Neuron (in vitro differentiated cells): ENCODE results near the gene LDLRAD2.
"Not testable (repeated sequence)": the region's sequence is repeated elsewhere in the genome, so short reads cannot be mapped to it uniquely, and the experiment has no call there.

ENCODE experiments used
- H2AFZ ChIP-seq: one replicate; pipeline ENCODE4 v1.6.1; 2013; ENCODE audit warnings: low read depth, mild to moderate bottlenecking, inconsistent platforms, low read length, moderate library complexity
- H3K27me3 ChIP-seq: one replicate; pipeline ENCODE4 v1.6.1; 2013; ENCODE audit warnings: low read length; ENCODE audit not compliant: insufficient read depth
- H3K36me3 ChIP-seq: one replicate; pipeline ENCODE4 v1.6.1; 2013; ENCODE audit warnings: low read length; ENCODE audit not compliant: insufficient read depth
- H3K4me1 ChIP-seq: one replicate; pipeline ENCODE4 v1.6.1; 2013; ENCODE audit warnings: low read length; ENCODE audit not compliant: insufficient read depth
- H3K4me3 ChIP-seq: 2 replicates; pipeline ENCODE4 v1.5.1; 2013; ENCODE audit warnings: mild to moderate bottlenecking, low read length, moderate library complexity
- H3K9me3 ChIP-seq: one replicate; pipeline ENCODE4 v1.6.1; 2013; ENCODE audit warnings: low read length

LDLRAD2 gene

GRCh38 chr1:21811875-21812305, at the start of gene LDLRAD2:
Gene LDLRAD2 (plus strand): TSS chr1:21812265. CDS start chr1:21812452, 187 bp downstream.
- Histone ChIP-seq H3K4me3 (no peak within 1 kb of the TSS), H3K27me3 (no peaks in the 10 kb centered on the region), H3K4me1 (peaks cover 4% of the 10 kb centered on the region), H3K36me3 (no peaks in the 10 kb centered on the region), H2AFZ (no peak within 1 kb of the TSS), H3K9me3 (no peaks in the 10 kb centered on the region)

GRCh38 chr1:21763236-21763635, 48.8 kb upstream of the LDLRAD2 start:
- H3K4me1 ChIP-seq: peaks cover 10% of the 10 kb centered on the region

GRCh38 chr1:21763694-21764419, 48.2 kb upstream of the LDLRAD2 start:
- H3K36me3 ChIP-seq: no peaks in the 10 kb centered on the region
- no peaks in the 10 kb centered on the region for H3K27me3 ChIP-seq
- no peaks in the 10 kb centered on the region for H3K9me3 ChIP-seq
- H3K4me1 ChIP-seq: peaks cover 10% of the 10 kb centered on the region
- H2AFZ ChIP-seq: no peak overlapping the region
- no peak overlapping the region for H3K4me3 ChIP-seq

More at GRCh38 chr1:21763236-21763635, 48.8 kb upstream of the LDLRAD2 start:
- Histone ChIP-seq H3K36me3 (no peaks in the 10 kb centered on the region), H3K9me3 (no peaks in the 10 kb centered on the region), H3K27me3 (no peaks in the 10 kb centered on the region), H2AFZ (no peak overlapping the region), H3K4me3 (no peak overlapping the region)

GRCh38 chr1:21764615-21765423, 47.2 kb upstream of the LDLRAD2 start:
- Histone ChIP-seq H3K4me1 (peaks cover 10% of the 10 kb centered on the region), H3K27me3 (no peaks in the 10 kb centered on the region)

GRCh38 chr1:21766210-21766609, 45.9 kb upstream of the LDLRAD2 start:
- no peaks in the 10 kb centered on the region for H3K9me3 ChIP-seq
- no peaks in the 10 kb centered on the region for H3K27me3 ChIP-seq
- no peak overlapping the region for H2AFZ ChIP-seq
- peaks cover 10% of the 10 kb centered on the region for H3K4me1 ChIP-seq
- no peak overlapping the region for H3K4me3 ChIP-seq
- H3K36me3 ChIP-seq: peaks cover 2% of the 10 kb centered on the region

More at GRCh38 chr1:21764615-21765423, 47.2 kb upstream of the LDLRAD2 start:
- no peak overlapping the region for H2AFZ ChIP-seq
- no peaks in the 10 kb centered on the region for H3K9me3 ChIP-seq
- peaks cover 2% of the 10 kb centered on the region for H3K36me3 ChIP-seq
- H3K4me3 ChIP-seq: no peak overlapping the region

GRCh38 chr1:21767106-21767505, 45.0 kb upstream of the LDLRAD2 start:
- H3K4me3 ChIP-seq, H2AFZ ChIP-seq, H3K27me3 ChIP-seq, H3K36me3 ChIP-seq, H3K9me3 ChIP-seq: not testable (repeated sequence)
- H3K4me1 ChIP-seq: peaks cover 10% of the 10 kb centered on the region

- Histone ChIP-seq H3K9me3 (no peaks in the 10 kb centered on the region), H2AFZ (no peak overlapping the region), H3K36me3 (peaks cover 2% of the 10 kb centered on the region), H3K27me3 (no peaks in the 10 kb centered on the region), H3K4me3 (no peak overlapping the region), H3K4me1 (peaks cover 2% of the 10 kb centered on the region)
Measured at GRCh38 chr1:21770201-21770600, 41.9 kb upstream of the LDLRAD2 start.

- H3K36me3 ChIP-seq, H2AFZ ChIP-seq, H3K4me1 ChIP-seq, H3K27me3 ChIP-seq, H3K9me3 ChIP-seq, H3K4me3 ChIP-seq: not testable (repeated sequence)
Measured at GRCh38 chr1:21770602-21771001, 41.5 kb upstream of the LDLRAD2 start.

- H2AFZ ChIP-seq, H3K27me3 ChIP-seq, H3K4me3 ChIP-seq, H3K9me3 ChIP-seq, H3K4me1 ChIP-seq, H3K36me3 ChIP-seq: not testable (repeated sequence)
Measured at GRCh38 chr1:21771672-21772071, 40.4 kb upstream of the LDLRAD2 start.

- Histone ChIP-seq H3K27me3 (no peaks in the 10 kb centered on the region), H3K36me3 (peaks cover 2% of the 10 kb centered on the region), H3K4me1 (no peaks in the 10 kb centered on the region), H2AFZ (no peak overlapping the region), H3K9me3 (peaks cover 1% of the 10 kb centered on the region), H3K4me3 (no peak overlapping the region)
Measured at GRCh38 chr1:21773585-21773984, 38.5 kb upstream of the LDLRAD2 start.

GRCh38 chr1:21774835-21775549, 37.1 kb upstream of the LDLRAD2 start:
- Histone ChIP-seq H3K27me3 (no peaks in the 10 kb centered on the region), H3K36me3 (no peaks in the 10 kb centered on the region), H3K4me1 (no peaks in the 10 kb centered on the region), H2AFZ (no peak overlapping the region), H3K4me3 (no peak overlapping the region), H3K9me3 (peaks cover 1% of the 10 kb centered on the region)

GRCh38 chr1:21775550-21775914, 36.5 kb upstream of the LDLRAD2 start:
- Histone ChIP-seq H3K27me3 (no peaks in the 10 kb centered on the region), H2AFZ (no peak overlapping the region)

GRCh38 chr1:21775985-21776562, 36.0 kb upstream of the LDLRAD2 start:
- Histone ChIP-seq H3K36me3 (no peaks in the 10 kb centered on the region), H3K27me3 (no peaks in the 10 kb centered on the region), H3K4me3 (no peak overlapping the region), H3K4me1 (no peaks in the 10 kb centered on the region), H2AFZ (no peak overlapping the region), H3K9me3 (peaks cover 1% of the 10 kb centered on the region)

More at GRCh38 chr1:21775550-21775914, 36.5 kb upstream of the LDLRAD2 start:
- Histone ChIP-seq H3K4me3 (no peak overlapping the region), H3K36me3 (no peaks in the 10 kb centered on the region), H3K9me3 (peaks cover 1% of the 10 kb centered on the region), H3K4me1 (no peaks in the 10 kb centered on the region)
